GM12878 (cell line): ENCODE results near the gene HERC4. TPM values are rescaled to one million over a fixed set of nuclear protein-coding genes. Genes with fewer than 3 reads are reported as not detected.

Experiments
- ATAC-seq: fragments of 200-7000 bp; cut with Tn5 transposase; 3 replicates; pipeline ENCODE4 v1.9.1; 2020; ENCODE audit warnings: mild to moderate bottlenecking, moderate library complexity
- BruUV-seq: library from RNA; stranded (reverse); fragments of 400-500 nt; replicated peaks from 2 replicates; lab custom pipeline; 2021; lab: Mats Ljungman, UMichigan
- CTCF ChIA-PET: fragments of 300-600 bp; sonication (Branson Sonifier 250); formaldehyde crosslinking; extraction: SDS; loops from one replicate; lab custom pipeline; 2021; ENCODE audit warnings: inconsistent platforms; lab: Yijun Ruan, JAX
- POLR2A ChIA-PET: fragments of 350-600 bp; formaldehyde crosslinking; extraction: SDS; loops from one replicate; lab custom pipeline; 2021; ENCODE audit warnings: inconsistent platforms; lab: Charles Lee
- RAD21 ChIA-PET: fragments of 300-600 bp; sonication (Branson Sonifier 250); formaldehyde crosslinking; loops from one replicate; lab custom pipeline; 2023; ENCODE audit warnings: antibody characterized with exemption; ENCODE audit not compliant: unreplicated experiment; lab: Charles Lee
- SMC1A ChIA-PET: fragments of 300-600 bp; sonication (Branson Sonifier 250); formaldehyde crosslinking; loops from one replicate; lab custom pipeline; 2023; ENCODE audit not compliant: unreplicated experiment, uncharacterized antibody; lab: Charles Lee
- DNase-seq: peaks from one replicate; pipeline ENCODE4 v3.0.0-alpha.2; 2011; ENCODE audit warnings: low read depth, low spot score
- FAIRE-seq: peaks from 3 replicates; lab custom pipeline; 2011; peaks lifted over from hg19 to GRCh38; lab: Jason Lieb, UNC
- H2AFZ ChIP-seq: 2 replicates; pipeline ENCODE4 v1.6.0; 2011; ENCODE audit warnings: low read depth, low read length, control low read depth; ENCODE audit not compliant: control insufficient read depth
- H3K27ac ChIP-seq: 2 replicates; pipeline ENCODE4 v1.5.1; 2011; ENCODE audit warnings: control low read depth; ENCODE audit not compliant: control insufficient read depth, insufficient read depth
- H3K27me3 ChIP-seq, 2 experiments: replicated peaks in 1 of 2; 2 replicates each; pipeline versions ENCODE4 v1.6.0 to v1.6.1; 2011; ENCODE audit warnings: low read length in 1 of 2; ENCODE audit not compliant: control insufficient read depth in 2 of 2, insufficient read depth in 2 of 2
- H3K36me3 ChIP-seq, 2 experiments: 2 replicates each; pipeline ENCODE4 v1.5.1; 2011; ENCODE audit warnings: low read length in 1 of 2; ENCODE audit not compliant: control insufficient read depth in 2 of 2, insufficient read depth in 2 of 2
- H3K4me1 ChIP-seq: 2 replicates; pipeline ENCODE4 v1.6.1; 2011; ENCODE audit warnings: mild to moderate bottlenecking, low read length, moderate library complexity, mixed read lengths; ENCODE audit not compliant: control insufficient read depth, insufficient read depth
- H3K4me2 ChIP-seq: 2 replicates; pipeline ENCODE4 v1.6.0; 2011; ENCODE audit warnings: control low read depth; ENCODE audit not compliant: control insufficient read depth, insufficient read depth
- H3K4me3 ChIP-seq: fragments of 200-600 bp; sonication (generic); 2 replicates; pipeline ENCODE4 v1.5.1; 2016
- H3K79me2 ChIP-seq: 2 replicates; pipeline ENCODE4 v1.6.0; 2011; ENCODE audit warnings: low read length; ENCODE audit not compliant: control insufficient read depth, insufficient read depth
- H3K9ac ChIP-seq: 2 replicates; pipeline ENCODE4 v1.8.0; 2011; ENCODE audit warnings: low read length, control low read depth, mixed read lengths; ENCODE audit not compliant: control insufficient read depth, insufficient read depth
- H3K9me3 ChIP-seq: replicated peaks from 3 replicates; pipeline ENCODE4 v1.5.1; 2011; ENCODE audit warnings: mild to moderate bottlenecking, low read length; ENCODE audit not compliant: control insufficient read depth, insufficient read depth
- H4K20me1 ChIP-seq: 2 replicates; pipeline ENCODE4 v1.6.0; 2011; ENCODE audit not compliant: control insufficient read depth, insufficient read depth
- EP300 ChIP-seq, 2 experiments: fragments of 150-350 bp in 1 of 2; IDR thresholded peaks; 2 replicates each; pipeline ENCODE4 v1.6.1; 2011 to 2012; ENCODE audit warnings: low read depth in 2 of 2, low read length in 2 of 2, borderline replicate concordance in 1 of 2, improper control_type of control experiment in 1 of 2, inconsistent platforms in 1 of 2; ENCODE audit not compliant: control insufficient read depth in 1 of 2
- KAT2A ChIP-seq: conservative IDR thresholded peaks from 2 replicates; pipeline ENCODE4 v1.6.1; 2011; ENCODE audit warnings: low read depth, low read length; ENCODE audit not compliant: control insufficient read depth
- MAX ChIP-seq: IDR thresholded peaks from 2 replicates; pipeline ENCODE4 v1.6.1; 2012; ENCODE audit warnings: low read depth, low read length, improper control_type of control experiment
- WGBS: methylation state at CpG from one replicate; pipeline ENCODE4 v1.1.6; 2016; ENCODE audit warnings: low lambda C conversion rate; ENCODE audit not compliant: insufficient replicate concordance, insufficient coverage; ENCODE audit errors: missing lambda C conversion rate; 5-methylcytosine and 5-hydroxymethylcytosine counted together
- in situ Hi-C: fragments of 300-500 bp; cut with MboI; formaldehyde crosslinking; loops from 9 replicates; pipeline ENCODE4 v1.14.3; 2018; ENCODE audit warnings: mixed read lengths
- intact Hi-C: fragments of 100-400 bp; cut with micrococcal nuclease; formaldehyde crosslinking; loops from one replicate; pipeline ENCODE4 v1.14.2; 2022; ENCODE audit not compliant: unreplicated experiment
- polyA plus RNA-seq, 11 experiments: library from polyadenylated mRNA; depleted of rRNA in 4 of 11; unstranded in 6 of 11; stranded (reverse) in 5 of 11; fragments of >200 nt; fragmentation: Nextera tagmentation in 4 of 11; fragmentation: Illumina TruSeq in 1 of 11; extraction: Ambion mirVana in 4 of 11; extraction: Trizol in 1 of 11; gene quantifications; 1 replicate in 1 of 11; 2 replicates in 10 of 11; pipeline versions ENCODE4 v1.2.1 to v1.2.3, GENCODE V29; 2011 to 2016; ENCODE audit warnings: inconsistent platforms in 2 of 11, missing spikeins in 2 of 11, low read depth in 1 of 11
- total RNA-seq, 4 experiments: library from RNA; depleted of rRNA in 3 of 4; stranded (reverse); fragments of >200 nt in 3 of 4; fragmentation: Illumina TruSeq in 1 of 4; extraction: Trizol in 1 of 4; gene quantifications; 2 replicates each; pipeline versions ENCODE4 v1.2.1 to v1.2.3, GENCODE V29; 2013 to 2021

HERC4 gene
- total and polyA plus RNA-seq, 10 of the 15 experiments (the other 5 are each of a cell fraction or from before 2014, with no cell fraction given), result 9.7 to 36.8 (median 23.4) TPM

- FAIRE-seq (no peak), DNase-seq (no peak), ATAC-seq (no peak)
- 70% methylated on average over 3 of the region's 3 CpGs for WGBS
- TF ChIP-seq MAX, result no peak
- no peak for TF ChIP-seq KAT2A
- intact Hi-C loops, result loop anchor here (1.0 kb wide), 1 partner anchor 47 kb away; no protein-coding TSS in a partner anchor
- H3K27ac ChIP-seq, result no peak overlapping the region
- no peaks in the 10 kb centered on the region for H4K20me1 ChIP-seq
- no peaks in the 10 kb centered on the region for H3K4me1 ChIP-seq
- H3K9ac ChIP-seq, result no peak overlapping the region
- H3K36me3 ChIP-seq, result no peaks in the 10 kb centered on the region
- POLR2A ChIA-PET, result no interaction called here
- BruUV-seq, result no TSS peak
- H3K4me3 ChIP-seq, result no peak overlapping the region
- RAD21 ChIA-PET, result interaction anchor here (0.6 to 0.7 kb wide), 2 partner anchors 411 to 1019 kb away, joined by 3 read pairs; partner anchors contain the start of gene CTNNA3
- no peak overlapping the region for H3K4me2 ChIP-seq
- in situ Hi-C loops, result no loop called here
- no peak overlapping the region for H2AFZ ChIP-seq
- SMC1A ChIA-PET, result interaction anchor here (0.7 kb wide), 1 partner anchor 41 kb away, joined by 3 read pairs; no protein-coding TSS in a partner anchor
- H3K27me3 ChIP-seq, result no peaks in the 10 kb centered on the region
- no peaks in the 10 kb centered on the region for H3K79me2 ChIP-seq
- CTCF ChIA-PET, result interaction anchor here (0.6 kb wide), 1 partner anchor 110 kb away, joined by 3 read pairs; no protein-coding TSS in a partner anchor
- H3K9me3 ChIP-seq, result no peaks in the 10 kb centered on the region
Observed at GRCh38 chr10:68106656-68107055, 31.6 kb upstream of the HERC4 start.

GRCh38 chr10:68105820-68106219 lies 30.7 kb upstream of the HERC4 start:
- in situ Hi-C loops (no loop called here), intact Hi-C loops (loop anchor here (1.0 kb wide), 1 partner anchor 47 kb away; no protein-coding TSS in a partner anchor)
- POLR2A ChIA-PET, result no interaction called here
- Histone ChIP-seq H3K27ac (no peak overlapping the region), H2AFZ (no peak overlapping the region), H3K4me3 (no peak overlapping the region), H3K4me1 (no peaks in the 10 kb centered on the region), H3K27me3 (no peaks in the 10 kb centered on the region), H3K36me3 (no peaks in the 10 kb centered on the region), H3K4me2 (no peak overlapping the region), H3K9ac (no peak overlapping the region), H3K79me2 (no peaks in the 10 kb centered on the region), H4K20me1 (no peaks in the 10 kb centered on the region), H3K9me3 (no peaks in the 10 kb centered on the region)
- SMC1A ChIA-PET, result no interaction called here
- TF ChIP-seq EP300 (IDR thresholded peaks at IDR 0.05; ENCODE audit: borderline replicate concordance in 1 of 2, control insufficient read depth in 1 of 2, low read depth in 2 of 2, low read length in 2 of 2), result no peak
- no TSS peak for BruUV-seq
- CTCF ChIA-PET, result no interaction called here
- ATAC-seq (peak; percentile 31; the same call in 2 of the 3 replicates), FAIRE-seq (no peak), DNase-seq (no peak)
- RAD21 ChIA-PET, result no interaction called here
- WGBS, result 19% methylated on average over 3 of the region's 3 CpGs
